ENCODE data around the gene CDC25B.

DNA sequence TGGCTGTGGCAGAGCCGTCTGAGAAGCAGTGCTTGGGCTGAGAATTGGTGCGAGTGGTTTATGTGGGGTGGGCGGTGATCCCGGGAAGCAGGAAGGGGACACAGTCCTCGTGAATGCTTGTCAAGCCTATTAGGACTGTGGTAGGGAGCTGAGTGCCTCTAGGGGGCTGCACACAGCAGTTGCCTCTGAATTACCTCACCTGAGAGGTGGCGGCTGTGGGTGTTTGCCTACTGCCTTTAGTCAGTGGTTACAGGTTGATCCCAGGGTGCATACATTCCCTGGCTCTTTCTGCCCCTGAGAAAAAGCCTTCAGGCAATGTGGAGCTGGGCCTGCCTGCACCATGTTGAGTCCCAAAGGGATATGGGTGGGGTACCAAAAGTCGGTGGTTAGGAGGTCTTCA lies 29.4 kb downstream of the CDC25B start:
- TF ChIP-seq EZH2 (IDR thresholded peaks at IDR 0.05; ENCODE audit: insufficient read depth, poor library complexity, severe bottlenecking) (no peak), EZH2phosphoT487 (IDR thresholded peaks at IDR 0.05; ENCODE audit: insufficient read depth, low read depth) (no peak)
